ENCODE measurements around the gene ALG11. TPM values are rescaled to one million over a fixed set of nuclear protein-coding genes. Genes with fewer than 3 reads are reported as not detected.

The ALG11 gene
- total and polyA plus RNA-seq, 7 donors: 2.6 to 17.9 (median 16.0) TPM

DNA sequence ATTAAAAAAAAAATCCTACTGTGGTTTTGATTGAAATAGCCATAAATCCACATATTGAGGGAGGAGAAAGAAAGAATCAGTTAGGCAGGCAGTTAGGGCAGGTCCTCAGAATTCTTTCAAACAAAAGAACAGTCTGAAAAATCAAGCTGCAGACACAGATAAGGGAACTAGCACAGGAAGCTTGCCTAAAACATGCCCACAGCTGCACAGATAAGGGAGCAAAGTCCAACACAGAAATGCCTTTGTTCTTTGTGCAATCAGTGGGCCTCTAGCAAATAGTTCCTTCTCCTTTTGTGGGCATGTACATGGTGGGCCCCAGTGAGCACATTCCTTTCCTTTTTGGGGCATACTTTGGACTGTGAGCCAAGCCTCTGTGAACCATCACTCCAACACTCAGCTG is 55.0 kb downstream of the ALG11 start:
- Histone ChIP-seq H3K27me3 (ENCODE audit: insufficient read depth in 3 of 3, low read length in 2 of 3) (no peaks in the 10 kb centered on the region), H3K4me3 (no peak overlapping the region), H3K36me3 (ENCODE audit: insufficient read depth in 1 of 2, low read depth in 1 of 2) (no peaks in the 10 kb centered on the region), H3K4me1 (no peaks in the 10 kb centered on the region), H3K9me3 (peaks cover 16% of the 10 kb centered on the region), H3K27ac (no peak overlapping the region)
- DNase-seq: no peak
- intact Hi-C loops (cut with DNase I): no loop called here
- TF ChIP-seq, protein P1, sequence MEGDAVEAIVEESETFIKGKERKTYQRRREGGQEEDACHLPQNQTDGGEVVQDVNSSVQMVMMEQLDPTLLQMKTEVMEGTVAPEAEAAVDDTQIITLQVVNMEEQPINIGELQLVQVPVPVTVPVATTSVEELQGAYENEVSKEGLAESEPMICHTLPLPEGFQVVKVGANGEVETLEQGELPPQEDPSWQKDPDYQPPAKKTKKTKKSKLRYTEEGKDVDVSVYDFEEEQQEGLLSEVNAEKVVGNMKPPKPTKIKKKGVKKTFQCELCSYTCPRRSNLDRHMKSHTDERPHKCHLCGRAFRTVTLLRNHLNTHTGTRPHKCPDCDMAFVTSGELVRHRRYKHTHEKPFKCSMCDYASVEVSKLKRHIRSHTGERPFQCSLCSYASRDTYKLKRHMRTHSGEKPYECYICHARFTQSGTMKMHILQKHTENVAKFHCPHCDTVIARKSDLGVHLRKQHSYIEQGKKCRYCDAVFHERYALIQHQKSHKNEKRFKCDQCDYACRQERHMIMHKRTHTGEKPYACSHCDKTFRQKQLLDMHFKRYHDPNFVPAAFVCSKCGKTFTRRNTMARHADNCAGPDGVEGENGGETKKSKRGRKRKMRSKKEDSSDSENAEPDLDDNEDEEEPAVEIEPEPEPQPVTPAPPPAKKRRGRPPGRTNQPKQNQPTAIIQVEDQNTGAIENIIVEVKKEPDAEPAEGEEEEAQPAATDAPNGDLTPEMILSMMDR (IDR thresholded peaks at IDR 0.05): no peak
- ATAC-seq: no peak

DNA sequence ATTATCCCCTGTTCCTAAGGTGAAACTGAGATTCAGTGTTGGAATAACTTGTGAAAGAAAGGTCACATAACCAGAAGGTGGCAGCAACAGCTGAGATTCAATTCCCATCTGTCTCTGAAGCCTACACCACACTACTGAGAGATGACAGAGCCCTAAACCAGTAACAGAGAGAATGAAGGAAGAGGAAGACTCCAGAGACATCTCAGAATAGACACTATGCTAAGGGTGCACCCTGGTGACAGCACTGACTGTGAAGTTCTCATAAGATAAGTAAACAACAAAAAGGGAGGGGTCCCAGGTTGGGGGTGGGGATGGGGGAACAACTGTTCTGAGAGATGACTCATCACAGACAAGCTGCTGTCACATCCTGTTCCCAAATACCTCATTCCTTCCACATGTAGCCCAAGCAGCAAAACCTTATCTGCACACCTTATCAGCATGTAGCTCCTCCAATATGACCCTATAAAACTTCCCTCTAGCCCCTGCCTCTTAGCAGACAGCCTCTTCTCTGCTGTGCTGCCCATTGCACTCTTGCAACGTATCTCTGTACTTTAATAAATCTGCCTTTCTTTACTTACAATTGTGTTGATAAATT is 58.8 kb downstream of the ALG11 start:
- Histone ChIP-seq H3K27me3 (ENCODE audit: insufficient read depth in 3 of 3, low read length in 2 of 3) (no peaks in the 10 kb centered on the region), H3K36me3 (ENCODE audit: insufficient read depth in 1 of 2, low read depth in 1 of 2) (no peaks in the 10 kb centered on the region), H3K9me3 (peaks cover 16% of the 10 kb centered on the region), H3K4me1 (no peaks in the 10 kb centered on the region), H3K4me3 (no peak overlapping the region), H3K27ac (no peak overlapping the region)
- TF ChIP-seq, protein P1 (IDR thresholded peaks at IDR 0.05): no peak
- 80 to 90% (median 89%) methylated on average over 1 of the region's 1 CpG for WGBS, 3 donors
- intact Hi-C loops (cut with DNase I): no loop called here
- ATAC-seq (no peak), DNase-seq (no peak)

Other genes starting within 250 kb of the ALG11 start
- gene DHRS12, start 208.2 kb upstream of the ALG11 start, total RNA-seq: 10 to 100 TPM in 1 of 4 donors, 1 to 10 TPM in 3; 4.1 to 10.1 (median 6.9) TPM
- gene DHRS12, start 208.2 kb upstream of the ALG11 start, polyA plus RNA-seq: 1 to 10 TPM; 3.4 to 4.9 (median 3.4) TPM
- gene TMEM272, start 167.2 kb upstream of the ALG11 start, total RNA-seq: under 1 TPM in 3 of 4 donors, not detected in 1; 0.30 to 0.49 (median 0.30) TPM
- gene TMEM272, start 167.2 kb upstream of the ALG11 start, polyA plus RNA-seq: under 1 TPM; 0.17 to 0.25 (median 0.18) TPM
- not detected for gene CCDC70, start 150.4 kb upstream of the ALG11 start, total RNA-seq
- not detected for gene CCDC70, start 150.4 kb upstream of the ALG11 start, polyA plus RNA-seq
- gene ATP7B, start 948 bp upstream of the ALG11 start, total RNA-seq: 1 to 10 TPM; 1.3 to 3.5 (median 2.1) TPM
- 1 to 10 TPM in 1 of 3 donors, under 1 TPM in 2; 0.72 to 1.1 (median 0.90) TPM for gene ATP7B, start 948 bp upstream of the ALG11 start, polyA plus RNA-seq
- gene UTP14C, start 12.3 kb downstream of the ALG11 start, total RNA-seq: 10 to 100 TPM in 1 of 4 donors, 1 to 10 TPM in 3; 7.8 to 10.1 (median 9.1) TPM
- gene UTP14C, start 12.3 kb downstream of the ALG11 start, polyA plus RNA-seq: 10 to 100 TPM in 1 of 3 donors, 1 to 10 TPM in 2; 5.0 to 10.9 (median 7.7) TPM
- gene NEK5, start 116.7 kb downstream of the ALG11 start, total RNA-seq: under 1 TPM in 1 of 4 donors, not detected in 3; 0.48 TPM
- under 1 TPM in 2 of 3 donors, not detected in 1; 0.03 to 0.05 TPM for gene NEK5, start 116.7 kb downstream of the ALG11 start, polyA plus RNA-seq
- gene NEK3, start 147.2 kb downstream of the ALG11 start, total RNA-seq: 1 to 10 TPM; 4.5 to 5.3 (median 4.6) TPM
- gene NEK3, start 147.2 kb downstream of the ALG11 start, polyA plus RNA-seq: 1 to 10 TPM; 3.1 to 5.1 (median 4.8) TPM